Transverse colon (tissue), 3 donors: Measurements from ENCODE around the gene SMAD2.

Source experiments
- EP300 ChIP-seq: sonication (generic); formaldehyde crosslinking; IDR thresholded peaks from one replicate; pipeline ENCODE4 v1.6.1; 2017; ENCODE audit warnings: antibody characterized with exemption, low read depth
- POLR2A ChIP-seq: fragments of 450-650 bp; IDR thresholded peaks from one replicate; pipeline ENCODE4 v1.6.1; 2016; ENCODE audit warnings: antibody characterized with exemption, mild to moderate bottlenecking, moderate library complexity
- TF ChIP-seq, protein P1 (sequence below), 5 experiments: fragments of 200-600 bp in 3 of 5; fragments of 450-650 bp in 2 of 5; sonication (generic) in 3 of 5; IDR thresholded peaks; 1 replicate in 2 of 5; 2 replicates in 3 of 5; pipeline ENCODE4 v1.5.1; 2016 to 2017; ENCODE audit warnings: antibody characterized with exemption in 5 of 5, inconsistent platforms in 3 of 5, mild to moderate bottlenecking in 2 of 5, moderate library complexity in 1 of 5

DNA sequence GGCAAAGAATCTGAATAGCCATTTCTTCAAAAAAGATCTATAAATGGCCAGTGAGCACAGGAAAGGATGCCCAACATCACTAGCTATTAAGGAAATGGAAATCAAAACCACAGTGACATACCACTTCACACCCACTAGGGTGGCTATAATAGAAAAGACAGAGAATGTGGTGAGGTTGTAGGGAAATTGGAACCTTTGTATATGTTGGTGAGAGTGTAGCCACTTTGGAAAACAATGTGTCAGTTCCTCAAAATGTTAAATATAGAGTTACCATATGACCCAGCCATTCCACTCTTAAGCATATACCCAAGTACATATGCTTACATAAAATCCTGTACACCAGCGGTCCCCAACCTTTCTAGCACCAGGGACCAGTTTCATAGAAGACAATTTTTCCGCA lies 152.8 kb downstream of the SMAD2 start:
- no peak for TF ChIP-seq POLR2A
- TF ChIP-seq, protein P1, sequence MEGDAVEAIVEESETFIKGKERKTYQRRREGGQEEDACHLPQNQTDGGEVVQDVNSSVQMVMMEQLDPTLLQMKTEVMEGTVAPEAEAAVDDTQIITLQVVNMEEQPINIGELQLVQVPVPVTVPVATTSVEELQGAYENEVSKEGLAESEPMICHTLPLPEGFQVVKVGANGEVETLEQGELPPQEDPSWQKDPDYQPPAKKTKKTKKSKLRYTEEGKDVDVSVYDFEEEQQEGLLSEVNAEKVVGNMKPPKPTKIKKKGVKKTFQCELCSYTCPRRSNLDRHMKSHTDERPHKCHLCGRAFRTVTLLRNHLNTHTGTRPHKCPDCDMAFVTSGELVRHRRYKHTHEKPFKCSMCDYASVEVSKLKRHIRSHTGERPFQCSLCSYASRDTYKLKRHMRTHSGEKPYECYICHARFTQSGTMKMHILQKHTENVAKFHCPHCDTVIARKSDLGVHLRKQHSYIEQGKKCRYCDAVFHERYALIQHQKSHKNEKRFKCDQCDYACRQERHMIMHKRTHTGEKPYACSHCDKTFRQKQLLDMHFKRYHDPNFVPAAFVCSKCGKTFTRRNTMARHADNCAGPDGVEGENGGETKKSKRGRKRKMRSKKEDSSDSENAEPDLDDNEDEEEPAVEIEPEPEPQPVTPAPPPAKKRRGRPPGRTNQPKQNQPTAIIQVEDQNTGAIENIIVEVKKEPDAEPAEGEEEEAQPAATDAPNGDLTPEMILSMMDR (IDR thresholded peaks at IDR 0.05), result no peak
- no peak for TF ChIP-seq EP300
